ENCODE results near the gene CLTCL1. TPM values are rescaled to one million over a fixed set of nuclear protein-coding genes. Genes with fewer than 3 reads are reported as not detected.

Gene CLTCL1
- total and polyA plus RNA-seq, 9 of the 15 experiments (the other 6 are each of a cell fraction or from before 2014, with no cell fraction given) = 1.1 to 11.7 (median 5.0) TPM

- TF ChIP-seq RBM39 (optimal IDR thresholded peaks at IDR 0.05; ENCODE audit: low read depth, low read length) (peak; percentile 58), NKRF (IDR thresholded peaks at IDR 0.05; ENCODE audit: borderline replicate concordance) (peak; percentile 92), POLR2H (tag; IDR thresholded peaks at IDR 0.05; ENCODE audit: low read depth) (no peak), EHMT2 (IDR thresholded peaks at IDR 0.05) (peak; percentile 69; the same call in 1 of the 2 replicates), ATF7 (IDR thresholded peaks at IDR 0.05) (peak; percentile 65), U2AF2 (optimal IDR thresholded peaks at IDR 0.05; ENCODE audit: low read depth, low read length) (no peak), TAF7 (tag; IDR thresholded peaks at IDR 0.05) (peak; percentile 88), BDP1 (IDR thresholded peaks at IDR 0.05; ENCODE audit: insufficient read depth, insufficient read length) (no peak), ZNF79 (CRISPR knock-in tag; IDR thresholded peaks at IDR 0.05; ENCODE audit: low read depth) (no peak), ZNF764 (CRISPR knock-in tag; IDR thresholded peaks at IDR 0.05; ENCODE audit: low read depth) (peak; percentile 76), MYBL2 (IDR thresholded peaks at IDR 0.05; ENCODE audit: low read depth) (0 out of 2 replicates have a peak, but pooled peaks have one; percentile 41), MYBL2 (CRISPR knock-in tag; IDR thresholded peaks at IDR 0.05; ENCODE audit: borderline replicate concordance) (no peak), DPF2 (IDR thresholded peaks at IDR 0.05) (peak; percentile 82), MCM7 (IDR thresholded peaks at IDR 0.05) (no peak), CBX3 (IDR thresholded peaks at IDR 0.05; ENCODE audit: borderline replicate concordance in 1 of 2, low read length in 2 of 2) (0 out of 3 replicates have a peak, but pooled peaks of 1 of the 2 experiments have one; percentile 26), MCM3 (IDR thresholded peaks at IDR 0.05) (no peak), BHLHE40 (IDR thresholded peaks at IDR 0.05; ENCODE audit: low read length) (no peak), STAG1 (CRISPR knock-in tag; IDR thresholded peaks at IDR 0.05; ENCODE audit: borderline replicate concordance) (no peak), ZNF830 (CRISPR knock-in tag; IDR thresholded peaks at IDR 0.05) (no peak), SMARCA4 (IDR thresholded peaks at IDR 0.05) (peak; percentile 87; the same call in 1 of the 2 replicates), RBM15 (IDR thresholded peaks at IDR 0.05; ENCODE audit: insufficient read depth, low read length) (no peak), HNRNPLL (IDR thresholded peaks at IDR 0.05; ENCODE audit: low read depth, low read length, poor library complexity, severe bottlenecking) (peak; percentile 25), NCOR1 (IDR thresholded peaks at IDR 0.05) (peak; percentile 55), TBP (optimal IDR thresholded peaks at IDR 0.05; ENCODE audit: low read depth, low read length) (peak; percentile 49), MLLT1 (IDR thresholded peaks at IDR 0.05) (peak in 1 of 2 experiments; percentile 47; a peak in 1 of 4 replicates), RBFOX2 (IDR thresholded peaks at IDR 0.05; ENCODE audit: low read depth, low read length) (peak; percentile 82), CC2D1A (IDR thresholded peaks at IDR 0.05) (peak; percentile 69; the same call in 1 of the 2 replicates)
Observed at GRCh38 chr22:19291580-19292457, at the start of gene CLTCL1 (continued).
